GM19397 (cell line): ENCODE measurements around the gene CFAP90.

Experiments used
- ATAC-seq: cut with Tn5 transposase; IDR thresholded peaks from one replicate; pipeline ENCODE4 v1.9.1; 2021; ENCODE audit warnings: mild to moderate bottlenecking, moderate library complexity; ENCODE audit not compliant: unreplicated experiment

The CFAP90 gene

GRCh38 chr5:7850395-7851239 is at the start of gene CFAP90:
Gene CFAP90, minus strand, starts transcription at chr5:7851133. Its CDS starts 112 bp downstream, at chr5:7851021.
- ATAC-seq = no peak

GRCh38 chr5:7897014-7897600 is 46.2 kb upstream of the CFAP90 start:
- ATAC-seq = peak; percentile 49

- ATAC-seq = peak; percentile 88
These were observed 43.9 kb upstream of the CFAP90 start for GRCh38 chr5:7894860-7895259.

DNA sequence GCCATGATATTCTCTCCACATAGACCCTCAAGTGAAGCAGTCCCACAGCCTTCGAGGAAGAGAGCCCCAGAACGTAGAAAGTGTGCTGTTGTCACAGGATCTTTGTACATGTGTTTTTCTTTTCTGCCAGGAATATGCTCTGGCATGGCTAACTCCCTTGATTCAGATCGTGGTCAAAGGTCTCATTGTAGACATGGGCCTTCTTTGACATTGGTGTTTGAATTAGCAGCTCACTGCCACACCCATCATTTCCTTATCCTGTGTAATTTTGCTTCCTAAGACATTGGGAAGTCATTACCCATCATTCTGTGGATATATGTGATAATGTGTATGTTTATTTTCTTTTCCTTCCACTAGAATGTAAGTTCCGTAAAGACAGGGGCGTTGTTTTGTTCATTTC is 43.5 kb upstream of the CFAP90 start:
- peak; percentile 16 for ATAC-seq

DNA sequence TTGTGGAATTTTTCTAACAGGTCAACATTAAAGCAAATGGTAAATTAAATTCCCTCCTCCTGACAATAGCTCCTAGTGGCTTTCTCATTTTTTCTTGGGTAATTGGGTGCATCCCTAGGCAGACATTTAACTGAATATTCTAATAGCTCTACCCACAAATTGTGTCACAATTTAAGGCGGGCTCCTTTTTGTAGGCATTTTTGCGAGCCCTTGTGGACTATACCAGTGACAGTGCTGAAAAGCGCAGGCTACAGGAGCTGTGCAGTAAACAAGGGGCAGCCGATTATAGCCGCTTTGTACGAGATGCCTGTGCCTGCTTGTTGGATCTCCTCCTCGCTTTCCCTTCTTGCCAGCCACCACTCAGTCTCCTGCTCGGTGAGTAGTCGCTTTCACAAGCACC is 38.0 kb upstream of the CFAP90 start:
- ATAC-seq = no peak

DNA sequence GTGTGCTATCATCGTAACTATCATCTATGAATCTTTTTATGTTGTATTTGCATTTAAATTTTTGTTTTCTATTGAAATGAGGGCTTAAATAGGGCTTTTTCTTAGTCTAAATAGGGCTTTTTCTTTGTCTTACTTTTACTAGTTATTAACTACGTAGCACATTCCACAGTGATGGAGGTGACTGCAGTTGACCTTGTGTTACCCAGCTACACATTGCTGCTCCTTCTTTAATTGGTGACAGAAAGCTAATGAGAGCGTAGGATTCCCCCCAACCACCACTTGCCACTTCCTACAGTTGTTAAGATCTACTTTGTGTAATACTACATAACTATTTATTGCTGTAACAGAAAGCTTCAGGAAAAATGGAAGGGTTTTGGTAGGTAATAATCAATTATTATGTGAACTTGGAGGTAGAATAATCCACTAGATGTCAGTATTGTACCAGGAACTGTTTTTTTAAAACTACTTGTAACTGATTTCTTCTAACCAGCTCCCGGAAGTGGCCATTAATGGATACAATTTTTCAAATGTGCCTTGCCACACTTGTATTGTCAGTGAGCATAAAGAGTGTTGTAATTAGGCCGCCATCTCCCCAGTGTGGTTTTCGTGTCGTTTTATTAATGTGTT is 36.0 kb upstream of the CFAP90 start:
- no peak for ATAC-seq

DNA sequence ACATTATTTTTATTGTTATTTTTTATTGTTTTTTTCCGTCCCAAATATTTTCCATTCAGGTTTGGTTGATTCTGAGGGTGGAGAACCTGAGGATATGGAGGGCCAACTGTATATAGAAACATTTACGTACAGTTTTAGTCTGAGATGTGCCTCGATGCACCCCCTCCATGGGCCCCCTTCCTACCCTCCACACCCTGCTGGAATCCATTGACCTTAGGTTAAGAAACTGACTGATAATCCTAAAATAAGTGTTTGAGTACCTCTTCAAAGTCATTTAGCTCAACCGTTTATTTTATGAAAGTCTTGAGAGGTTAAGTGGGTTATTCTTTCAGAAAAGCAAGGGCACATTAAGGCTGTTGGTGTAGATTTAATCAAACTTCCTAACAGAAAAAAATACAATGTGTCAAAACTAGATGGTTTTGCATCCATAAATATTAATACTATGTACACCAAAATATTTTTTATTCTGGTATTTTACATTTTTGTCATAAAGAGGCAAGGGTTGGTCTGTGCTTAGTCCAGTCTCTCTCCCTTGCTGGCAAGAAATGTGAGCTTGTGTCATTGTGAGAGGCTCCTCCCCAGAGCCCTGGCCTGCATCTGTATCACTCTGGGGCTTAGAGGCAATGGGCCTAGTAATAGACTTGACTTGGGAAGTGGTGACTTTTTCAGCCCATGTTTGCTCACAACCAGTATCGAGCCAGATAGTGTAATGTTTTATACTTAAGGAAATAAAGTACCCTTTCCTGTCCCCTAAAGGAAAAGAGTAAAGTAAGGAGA is 33.7 kb upstream of the CFAP90 start:
- ATAC-seq = no peak

GRCh38 chr5:7882926-7883325 is 32.0 kb upstream of the CFAP90 start:
- no peak for ATAC-seq

DNA sequence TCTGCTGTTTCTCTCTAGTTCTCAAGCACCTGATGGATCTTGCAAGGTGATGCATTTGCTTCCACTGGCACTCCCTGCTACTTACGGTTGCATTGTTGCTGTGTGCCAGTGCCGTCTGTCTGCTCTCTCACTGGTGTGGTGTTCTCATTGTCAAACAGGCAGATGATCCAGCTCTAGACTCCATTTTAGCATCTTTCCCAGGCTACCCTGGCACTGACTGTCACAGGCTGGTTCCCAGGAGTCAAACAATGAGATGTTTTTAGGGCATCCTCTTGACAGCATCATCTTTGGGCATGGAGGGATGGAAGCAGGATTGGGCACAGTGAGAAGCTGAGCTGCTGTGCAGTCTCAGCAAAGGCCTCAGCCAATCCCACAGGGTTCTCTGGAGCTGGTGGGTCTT is 30.9 kb upstream of the CFAP90 start:
- no peak for ATAC-seq

- ATAC-seq = no peak
These were observed 30.2 kb upstream of the CFAP90 start for GRCh38 chr5:7881091-7881490.

GRCh38 chr5:7878381-7878873 is 27.5 kb upstream of the CFAP90 start:
- ATAC-seq = peak; percentile 84

DNA sequence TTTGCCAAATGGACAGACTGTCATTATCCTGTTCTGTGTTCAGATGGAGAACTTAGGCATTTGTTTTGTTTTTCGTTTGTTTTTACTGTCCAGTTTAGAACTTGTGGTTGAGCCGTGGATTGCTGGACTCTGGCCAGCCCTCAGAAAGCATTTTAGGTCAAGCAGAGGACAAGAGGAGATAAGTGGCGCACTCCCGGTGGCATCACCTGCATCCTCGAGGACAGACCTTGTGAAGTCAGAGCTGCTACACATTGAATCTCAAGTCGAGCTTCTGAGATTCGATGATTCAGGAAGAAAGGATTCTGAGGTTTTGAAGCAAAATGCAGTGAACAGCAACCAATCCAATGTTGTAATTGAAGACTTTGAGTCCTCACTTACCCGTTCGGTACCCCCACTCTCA is 26.9 kb upstream of the CFAP90 start:
- ATAC-seq = no peak

DNA sequence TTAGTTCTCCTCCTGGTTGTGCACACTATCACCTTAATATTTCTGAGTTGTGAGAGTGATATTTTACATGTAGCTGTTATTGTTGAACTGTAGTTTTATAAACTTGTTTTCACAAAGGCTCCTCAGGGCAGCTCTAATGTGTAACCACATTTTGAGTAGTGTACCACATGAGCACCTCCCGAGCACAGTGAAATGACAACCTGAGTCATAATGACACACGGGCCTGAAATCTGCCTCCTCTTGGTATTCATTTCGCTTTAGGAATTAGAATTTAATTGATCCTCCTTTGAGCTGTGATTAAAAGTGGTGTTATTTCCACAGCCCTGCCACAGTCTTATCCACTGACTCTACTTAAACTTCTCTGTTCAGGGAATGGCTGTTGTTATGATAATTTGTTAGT is 25.9 kb upstream of the CFAP90 start:
- no peak for ATAC-seq

DNA sequence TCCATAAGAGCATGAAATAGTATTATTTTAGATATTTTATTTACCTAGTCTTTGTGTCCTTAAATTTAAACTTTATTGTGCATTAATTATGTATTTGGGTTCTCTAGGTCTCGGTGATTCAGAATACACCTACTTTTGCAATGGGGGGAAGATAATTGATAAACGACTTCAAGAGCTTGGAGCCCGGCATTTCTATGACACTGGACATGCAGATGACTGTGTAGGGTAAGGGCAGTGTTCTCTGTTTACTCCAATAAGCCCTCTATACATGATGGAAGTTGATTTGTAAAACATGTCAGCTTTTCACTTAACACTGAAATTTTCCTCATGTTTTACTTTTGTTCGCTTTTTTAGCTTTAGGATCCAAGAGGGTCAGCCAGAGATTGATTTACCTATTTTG is 24.2 kb upstream of the CFAP90 start:
- no peak for ATAC-seq

- no peak for ATAC-seq
These were observed 23.7 kb upstream of the CFAP90 start for GRCh38 chr5:7874639-7875038.

DNA sequence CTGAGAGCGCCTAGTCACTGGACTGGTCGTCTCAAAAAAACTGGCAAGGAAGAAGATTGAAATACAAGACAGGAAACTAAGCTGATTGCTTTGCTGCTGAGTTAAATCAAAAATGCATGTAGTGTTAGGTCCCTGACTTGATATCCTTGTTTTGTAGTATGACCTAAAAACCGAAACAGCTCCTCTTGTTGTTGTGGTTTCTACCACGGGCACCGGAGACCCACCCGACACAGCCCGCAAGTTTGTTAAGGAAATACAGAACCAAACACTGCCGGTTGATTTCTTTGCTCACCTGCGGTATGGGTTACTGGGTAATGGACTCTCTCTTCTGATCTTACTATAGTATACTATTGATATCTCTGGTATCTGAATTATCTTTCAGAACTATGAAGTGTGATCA is 22.3 kb upstream of the CFAP90 start:
- ATAC-seq = no peak

DNA sequence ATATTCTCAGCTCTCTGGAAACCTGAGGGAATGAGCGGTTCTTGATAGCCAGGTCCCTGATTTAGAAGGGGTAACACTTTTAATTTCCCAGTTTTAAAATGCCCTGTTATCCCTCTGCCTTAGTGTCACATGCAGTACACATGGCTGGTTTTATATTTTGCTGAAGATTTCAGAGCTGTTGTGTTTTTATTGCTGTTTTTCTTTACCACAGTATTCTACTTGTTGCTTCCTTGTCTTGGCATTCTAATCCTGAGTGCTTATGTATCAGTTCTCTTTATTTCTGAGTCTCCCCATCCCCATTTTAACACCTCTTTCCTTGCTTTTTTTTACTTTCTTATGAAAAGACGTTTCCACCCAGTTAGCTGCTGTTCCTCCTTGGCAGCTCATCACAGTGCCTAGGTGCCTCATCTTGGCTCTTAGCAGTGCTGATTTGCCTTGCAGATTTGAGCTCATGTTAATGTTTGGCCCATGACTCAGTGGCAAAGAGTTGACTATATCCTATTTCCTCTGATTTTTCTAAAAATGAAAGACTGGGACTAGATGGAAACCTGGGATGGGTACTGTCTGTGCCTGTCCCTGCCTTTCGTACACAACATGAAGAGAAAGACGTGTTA is 21.7 kb upstream of the CFAP90 start:
- ATAC-seq = no peak

GRCh38 chr5:7871653-7872052 is 20.7 kb upstream of the CFAP90 start:
- no peak for ATAC-seq

- ATAC-seq = peak; percentile 37
These were observed 18.7 kb upstream of the CFAP90 start for GRCh38 chr5:7869474-7870136.

- peak; percentile 99 for ATAC-seq
These were observed 18.0 kb upstream of the CFAP90 start, which contains the start of the genes FASTKD3 and MTRR for GRCh38 chr5:7868773-7869473. Gene FASTKD3, minus strand, starts transcription at chr5:7869031. Its CDS starts 948 bp downstream, at chr5:7868083. Gene MTRR, plus strand, starts transcription at chr5:7869148. Its CDS starts 1,647 bp downstream, at chr5:7870795.
